Testis (tissue), 3 donors: ENCODE measurements around the gene PRRG4. TPM values are rescaled to one million over a fixed set of nuclear protein-coding genes. Genes with fewer than 3 reads are reported as not detected.
"Not testable (repeated sequence)": the region's sequence is repeated elsewhere in the genome, so short reads cannot be mapped to it uniquely, and the experiment has no call there.

ENCODE experiments used
- DNase-seq: peaks from one replicate; pipeline ENCODE4 v3.0.0-alpha.2; 2019
- H3K27ac ChIP-seq, 2 donors: fragments of 200-600 bp; sonication (generic); one replicate each; pipeline ENCODE4 v1.5.1; 2019
- H3K27me3 ChIP-seq: fragments of 200-600 bp; sonication (generic); one replicate; pipeline ENCODE4 v1.5.1; 2019
- H3K36me3 ChIP-seq: fragments of 200-600 bp; sonication (generic); one replicate; pipeline ENCODE4 v1.5.1; 2017; ENCODE audit warnings: low read depth; ENCODE audit errors: missing control alignments
- H3K4me1 ChIP-seq: fragments of 200-600 bp; sonication (generic); one replicate; pipeline ENCODE4 v1.5.1; 2019
- H3K4me3 ChIP-seq, 2 donors: fragments of 200-600 bp; sonication (generic); one replicate each; pipeline ENCODE4 v1.5.1; 2017 to 2019
- H3K9me3 ChIP-seq: fragments of 200-600 bp; sonication (generic); one replicate; pipeline ENCODE4 v1.5.1; 2017
- POLR2A ChIP-seq: fragments of 450-650 bp; IDR thresholded peaks from one replicate; pipeline ENCODE4 v1.6.1; 2017; ENCODE audit warnings: antibody characterized with exemption, mild to moderate bottlenecking, moderate library complexity
- WGBS, 2 donors: methylation state at CpG; one replicate each; pipeline ENCODE4 v1.1.5; 2018; 5-methylcytosine and 5-hydroxymethylcytosine counted together
- intact Hi-C: fragments of 100-400 bp; cut with DNase I; formaldehyde crosslinking; loops from one replicate; pipeline ENCODE4 v1.15.1; 2023; ENCODE audit warnings: low total_unique reads
- polyA plus RNA-seq: library from polyadenylated mRNA; stranded (reverse); fragments of 350-450 nt; fragmentation: Illumina TruSeq; extraction: RNeasy Lipid Tissue Mini Kit (QIAGEN cat#74804); gene quantifications from one replicate; pipeline ENCODE4 v1.2.3, GENCODE V29; 2014; ENCODE audit warnings: low read depth, low replicate concordance; ENCODE audit not compliant: insufficient read depth
- total RNA-seq, 2 donors: library from RNA; depleted of rRNA; stranded (reverse); fragments of >200 nt; gene quantifications; one replicate each; pipeline ENCODE4 v1.2.3, GENCODE V29; 2016
- TF ChIP-seq, protein P1 (sequence below), 3 experiments: fragments of 450-650 bp in 2 of 3; fragments of 200-600 bp in 1 of 3; sonication (generic) in 1 of 3; IDR thresholded peaks; one replicate each; pipeline ENCODE4 v1.5.1; 2016 to 2019; ENCODE audit warnings: antibody characterized with exemption in 3 of 3, mild to moderate bottlenecking in 2 of 3, moderate library complexity in 1 of 3

PRRG4 gene
- total and polyA plus RNA-seq, 3 donors from 2014 or later = 0.93 to 1.1 (median 1.0) TPM

DNA sequence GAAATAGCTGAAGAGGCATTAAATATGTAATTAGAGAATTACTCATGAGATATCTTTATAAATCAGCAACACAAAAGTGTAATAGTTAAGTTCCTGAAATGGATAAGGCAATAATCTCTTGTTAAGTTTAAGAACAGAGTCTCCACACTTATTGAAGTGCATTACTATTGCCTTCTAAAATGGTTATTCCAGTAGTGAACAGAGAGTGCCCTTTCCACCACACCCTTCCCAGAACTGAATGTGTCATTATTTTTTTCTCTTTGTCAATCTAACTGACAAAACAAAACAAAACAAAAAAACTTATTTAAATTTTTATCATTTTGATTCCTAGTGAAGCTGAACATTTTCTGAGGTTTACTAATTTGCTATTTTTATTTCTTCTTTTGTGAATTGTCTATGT is 9.2 kb upstream of the PRRG4 start:
- H3K27ac ChIP-seq = no peak overlapping the region
- H3K4me1 ChIP-seq = no peaks in the 10 kb centered on the region
- H3K9me3 ChIP-seq = no peaks in the 10 kb centered on the region
- no peaks in the 10 kb centered on the region for H3K27me3 ChIP-seq
- intact Hi-C loops = no loop called here
- no peak overlapping the region for H3K4me3 ChIP-seq
- TF ChIP-seq POLR2A = no peak
- TF ChIP-seq, protein P1, sequence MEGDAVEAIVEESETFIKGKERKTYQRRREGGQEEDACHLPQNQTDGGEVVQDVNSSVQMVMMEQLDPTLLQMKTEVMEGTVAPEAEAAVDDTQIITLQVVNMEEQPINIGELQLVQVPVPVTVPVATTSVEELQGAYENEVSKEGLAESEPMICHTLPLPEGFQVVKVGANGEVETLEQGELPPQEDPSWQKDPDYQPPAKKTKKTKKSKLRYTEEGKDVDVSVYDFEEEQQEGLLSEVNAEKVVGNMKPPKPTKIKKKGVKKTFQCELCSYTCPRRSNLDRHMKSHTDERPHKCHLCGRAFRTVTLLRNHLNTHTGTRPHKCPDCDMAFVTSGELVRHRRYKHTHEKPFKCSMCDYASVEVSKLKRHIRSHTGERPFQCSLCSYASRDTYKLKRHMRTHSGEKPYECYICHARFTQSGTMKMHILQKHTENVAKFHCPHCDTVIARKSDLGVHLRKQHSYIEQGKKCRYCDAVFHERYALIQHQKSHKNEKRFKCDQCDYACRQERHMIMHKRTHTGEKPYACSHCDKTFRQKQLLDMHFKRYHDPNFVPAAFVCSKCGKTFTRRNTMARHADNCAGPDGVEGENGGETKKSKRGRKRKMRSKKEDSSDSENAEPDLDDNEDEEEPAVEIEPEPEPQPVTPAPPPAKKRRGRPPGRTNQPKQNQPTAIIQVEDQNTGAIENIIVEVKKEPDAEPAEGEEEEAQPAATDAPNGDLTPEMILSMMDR (IDR thresholded peaks at IDR 0.05) = no peak
- DNase-seq = no peak
- no peaks in the 10 kb centered on the region for H3K36me3 ChIP-seq

DNA sequence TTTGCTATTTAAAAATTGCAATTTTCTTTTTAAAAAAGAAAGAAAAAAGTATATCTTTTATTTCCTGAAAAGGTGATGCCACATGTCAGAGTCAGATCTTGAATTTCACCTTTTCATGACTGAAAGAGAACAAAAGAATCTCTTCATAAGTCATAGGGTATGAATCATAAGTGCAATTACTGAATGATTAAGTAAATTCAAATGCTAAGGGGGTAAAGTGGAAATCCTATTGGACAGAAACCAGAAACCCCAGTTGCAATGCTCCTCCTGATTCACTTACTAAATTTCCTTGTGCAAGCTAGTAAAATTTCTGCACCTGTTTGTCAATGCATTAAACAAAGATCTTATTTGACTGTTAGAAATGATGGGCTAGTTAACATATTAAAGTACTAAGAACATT is 8.2 kb upstream of the PRRG4 start:
- no peak overlapping the region for H3K4me3 ChIP-seq
- H3K27me3 ChIP-seq = no peaks in the 10 kb centered on the region
- intact Hi-C loops = no loop called here
- no peaks in the 10 kb centered on the region for H3K9me3 ChIP-seq
- no peak for TF ChIP-seq POLR2A
- TF ChIP-seq, protein P1 (IDR thresholded peaks at IDR 0.05) = no peak
- H3K27ac ChIP-seq = no peak overlapping the region
- no peaks in the 10 kb centered on the region for H3K4me1 ChIP-seq
- DNase-seq = no peak
- no peaks in the 10 kb centered on the region for H3K36me3 ChIP-seq

DNA sequence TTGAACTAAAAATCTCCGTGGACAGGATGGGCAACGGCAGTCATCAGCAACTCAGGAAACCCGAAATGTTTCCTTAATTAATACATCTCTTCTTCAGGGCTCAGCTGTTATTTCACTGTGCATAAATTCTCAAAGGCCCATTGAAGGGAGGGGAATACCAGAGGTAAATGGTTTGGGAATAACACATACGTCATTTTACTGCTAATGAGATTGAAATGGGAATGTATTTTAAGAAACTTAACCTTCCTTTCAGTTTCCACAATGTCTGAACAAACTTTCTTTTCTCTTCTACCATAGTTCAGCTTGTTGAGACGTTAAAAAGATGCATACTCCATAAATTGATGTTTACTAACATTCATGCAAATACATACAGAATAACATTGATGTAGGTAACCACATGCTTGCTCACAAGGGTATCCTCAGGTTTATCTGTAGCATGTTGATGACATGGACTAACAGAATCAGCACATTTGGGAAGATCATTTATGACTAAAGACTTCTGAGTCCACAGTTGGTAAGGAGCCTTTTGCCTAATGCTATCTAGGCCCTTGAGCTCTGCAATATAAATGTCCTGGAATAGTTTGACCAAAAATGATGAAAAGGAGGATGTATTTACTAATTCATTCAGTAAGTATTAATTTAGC is 7.7 kb upstream of the PRRG4 start:
- Histone ChIP-seq H3K4me1 (no peaks in the 10 kb centered on the region), H3K27ac (no peak overlapping the region), H3K27me3 (no peaks in the 10 kb centered on the region), H3K9me3 (no peaks in the 10 kb centered on the region), H3K36me3 (no peaks in the 10 kb centered on the region), H3K4me3 (no peak overlapping the region)
- TF ChIP-seq, protein P1 (IDR thresholded peaks at IDR 0.05) = no peak
- TF ChIP-seq POLR2A = no peak
- DNase-seq = no peak
- 75 to 85% methylated on average over 5 of the region's 5 CpGs for WGBS, 2 donors
- intact Hi-C loops = no loop called here

DNA sequence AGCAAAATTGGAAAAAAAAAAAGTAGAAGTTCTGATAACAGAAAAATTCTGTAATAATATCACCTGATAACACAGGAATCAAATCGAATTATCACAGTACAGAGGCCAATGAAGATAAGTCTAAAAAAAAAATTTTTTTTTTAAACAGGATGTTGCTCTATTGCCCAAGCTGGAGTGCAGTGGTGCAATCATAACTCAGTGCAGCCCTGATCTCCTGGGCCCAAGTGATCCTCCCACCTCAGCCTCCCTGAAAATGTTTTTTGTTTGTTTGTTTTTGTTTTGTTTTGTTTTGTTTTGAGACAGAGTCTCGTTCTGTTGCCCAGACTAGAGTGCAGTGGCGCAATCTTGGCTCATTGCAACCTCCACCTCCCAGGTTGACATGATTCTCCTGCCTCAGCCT is 6.1 kb upstream of the PRRG4 start:
- H3K4me3 ChIP-seq, H3K9me3 ChIP-seq, intact Hi-C loops, DNase-seq, H3K36me3 ChIP-seq, H3K4me1 ChIP-seq, H3K27me3 ChIP-seq, H3K27ac ChIP-seq: not testable (repeated sequence)
- WGBS, 2 donors = 80 to 94% methylated on average over 3 of the region's 3 CpGs

DNA sequence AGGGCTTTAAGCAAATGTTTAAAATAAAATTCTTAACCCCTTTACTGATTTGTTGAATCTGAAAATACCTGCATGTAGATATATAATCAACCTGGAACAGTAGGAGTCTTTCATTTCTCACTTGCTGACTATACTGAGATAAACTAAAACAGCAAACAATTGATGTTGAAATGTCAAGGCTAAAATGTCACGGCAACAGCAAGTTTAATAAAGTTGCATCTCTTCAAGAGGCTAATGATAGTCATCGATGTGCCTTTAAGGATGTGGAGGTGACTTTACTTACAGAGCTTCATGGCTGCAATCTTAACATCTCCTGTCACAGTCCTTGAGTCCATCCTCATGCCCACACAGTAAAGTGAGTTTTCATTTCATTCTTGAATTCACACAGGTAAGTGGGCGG is 3.6 kb upstream of the PRRG4 start:
- DNase-seq = no peak
- no peak overlapping the region for H3K4me3 ChIP-seq
- 48 to 65% methylated on average over 3 of the region's 3 CpGs for WGBS, 2 donors
- H3K27ac ChIP-seq = no peak overlapping the region
- intact Hi-C loops = no loop called here
- no peak for TF ChIP-seq POLR2A
- TF ChIP-seq, protein P1 (IDR thresholded peaks at IDR 0.05) = no peak
- H3K27me3 ChIP-seq = no peaks in the 10 kb centered on the region
- H3K36me3 ChIP-seq = no peaks in the 10 kb centered on the region
- peaks cover 4% of the 10 kb centered on the region for H3K4me1 ChIP-seq
- H3K9me3 ChIP-seq = no peaks in the 10 kb centered on the region
